ENCODE data around the gene TFAP2E. TPM values are rescaled to one million over a fixed set of nuclear protein-coding genes. Genes with fewer than 3 reads are reported as not detected.

Gene TFAP2E
- total RNA-seq, 1 experiment from 2014 or later, result 6.1 TPM

DNA sequence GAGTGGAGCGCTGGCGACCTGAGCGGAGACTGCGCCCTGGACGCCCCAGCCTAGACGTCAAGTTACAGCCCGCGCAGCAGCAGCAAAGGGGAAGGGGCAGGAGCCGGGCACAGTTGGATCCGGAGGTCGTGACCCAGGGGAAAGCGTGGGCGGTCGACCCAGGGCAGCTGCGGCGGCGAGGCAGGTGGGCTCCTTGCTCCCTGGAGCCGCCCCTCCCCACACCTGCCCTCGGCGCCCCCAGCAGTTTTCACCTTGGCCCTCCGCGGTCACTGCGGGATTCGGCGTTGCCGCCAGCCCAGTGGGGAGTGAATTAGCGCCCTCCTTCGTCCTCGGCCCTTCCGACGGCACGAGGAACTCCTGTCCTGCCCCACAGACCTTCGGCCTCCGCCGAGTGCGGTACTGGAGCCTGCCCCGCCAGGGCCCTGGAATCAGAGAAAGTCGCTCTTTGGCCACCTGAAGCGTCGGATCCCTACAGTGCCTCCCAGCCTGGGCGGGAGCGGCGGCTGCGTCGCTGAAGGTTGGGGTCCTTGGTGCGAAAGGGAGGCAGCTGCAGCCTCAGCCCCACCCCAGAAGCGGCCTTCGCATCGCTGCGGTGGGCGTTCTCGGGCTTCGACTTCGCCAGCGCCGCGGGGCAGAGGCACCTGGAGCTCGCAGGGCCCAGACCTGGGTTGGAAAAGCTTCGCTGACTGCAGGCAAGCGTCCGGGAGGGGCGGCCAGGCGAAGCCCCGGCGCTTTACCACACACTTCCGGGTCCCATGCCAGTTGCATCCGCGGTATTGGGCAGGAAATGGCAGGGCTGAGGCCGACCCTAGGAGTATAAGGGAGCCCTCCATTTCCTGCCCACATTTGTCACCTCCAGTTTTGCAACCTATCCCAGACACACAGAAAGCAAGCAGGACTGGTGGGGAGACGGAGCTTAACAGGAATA lies 4.2 kb downstream of the TFAP2E start:
- H3K4me3 ChIP-seq (replicated peaks in 1 of 2; ENCODE audit: low read depth in 1 of 2, low read length in 2 of 2), result no peak overlapping the region
- H4K20me1 ChIP-seq (ENCODE audit: insufficient read depth), result no peaks in the 10 kb centered on the region
- ATAC-seq (no peak), DNase-seq (ENCODE audit: low read depth, low spot score) (no peak)
- ChIA-PET POLR2A (no interaction called here), RAD21 (ENCODE audit: low non-redundant PET in 1 of 2, low total read pairs in 2 of 2, uncharacterized antibody in 2 of 2, unreplicated experiment in 2 of 2) (no interaction called here), CTCF (interaction anchor here (1.1 kb wide), 1 partner anchor 8 kb away, joined by 3 read pairs; no protein-coding TSS in a partner anchor)
- H3K9me2 ChIP-seq (ENCODE audit: insufficient read depth), result no peaks in the 10 kb centered on the region
- H2AFZ ChIP-seq (ENCODE audit: low read depth, low read length, poor library complexity, severe bottlenecking), result no peak overlapping the region
- no peaks in the 10 kb centered on the region for H3K36me3 ChIP-seq (ENCODE audit: control insufficient read depth in 1 of 2, insufficient read depth in 2 of 2, low read length in 2 of 2)
- BruUV-seq (replicated peaks), result no TSS peak
- H3K27ac ChIP-seq (ENCODE audit: low read depth, low read length), result no peak overlapping the region
- H3K4me1 ChIP-seq (ENCODE audit: control insufficient read depth in 1 of 2, insufficient read depth in 2 of 2, low read length in 2 of 2), result peaks cover 12 to 21% of the 10 kb centered on the region in 2 experiments; a peak in 2 of 4 replicates
- no peaks in the 10 kb centered on the region for H3K79me2 ChIP-seq (ENCODE audit: insufficient read depth, low read length)
- TF ChIP-seq ZFX (IDR thresholded peaks at IDR 0.05) (no peak), FOSL1 (IDR thresholded peaks at IDR 0.05; ENCODE audit: low read depth) (no peak), ELF1 (IDR thresholded peaks at IDR 0.05; ENCODE audit: borderline replicate concordance, low read depth) (no peak), EZH2 (IDR thresholded peaks at IDR 0.05) (no peak), EGR1 (IDR thresholded peaks at IDR 0.05; ENCODE audit: low read depth) (no peak), SRF (IDR thresholded peaks at IDR 0.05; ENCODE audit: low read depth) (no peak), CEBPB (IDR thresholded peaks at IDR 0.05; ENCODE audit: low read depth) (no peak), POLR2A (IDR thresholded peaks at IDR 0.05; ENCODE audit: borderline replicate concordance, extremely low read depth, insufficient read depth, insufficient read length) (no peak), TCF7L2 (IDR thresholded peaks at IDR 0.05; ENCODE audit: borderline replicate concordance, extremely low read depth, insufficient read depth, insufficient read length) (no peak), EZH2phosphoT487 (IDR thresholded peaks at IDR 0.05; ENCODE audit: borderline replicate concordance) (no peak), ZNF274 (IDR thresholded peaks at IDR 0.05; ENCODE audit: low read depth, low read length) (no peak)
- TF ChIP-seq, protein P1, sequence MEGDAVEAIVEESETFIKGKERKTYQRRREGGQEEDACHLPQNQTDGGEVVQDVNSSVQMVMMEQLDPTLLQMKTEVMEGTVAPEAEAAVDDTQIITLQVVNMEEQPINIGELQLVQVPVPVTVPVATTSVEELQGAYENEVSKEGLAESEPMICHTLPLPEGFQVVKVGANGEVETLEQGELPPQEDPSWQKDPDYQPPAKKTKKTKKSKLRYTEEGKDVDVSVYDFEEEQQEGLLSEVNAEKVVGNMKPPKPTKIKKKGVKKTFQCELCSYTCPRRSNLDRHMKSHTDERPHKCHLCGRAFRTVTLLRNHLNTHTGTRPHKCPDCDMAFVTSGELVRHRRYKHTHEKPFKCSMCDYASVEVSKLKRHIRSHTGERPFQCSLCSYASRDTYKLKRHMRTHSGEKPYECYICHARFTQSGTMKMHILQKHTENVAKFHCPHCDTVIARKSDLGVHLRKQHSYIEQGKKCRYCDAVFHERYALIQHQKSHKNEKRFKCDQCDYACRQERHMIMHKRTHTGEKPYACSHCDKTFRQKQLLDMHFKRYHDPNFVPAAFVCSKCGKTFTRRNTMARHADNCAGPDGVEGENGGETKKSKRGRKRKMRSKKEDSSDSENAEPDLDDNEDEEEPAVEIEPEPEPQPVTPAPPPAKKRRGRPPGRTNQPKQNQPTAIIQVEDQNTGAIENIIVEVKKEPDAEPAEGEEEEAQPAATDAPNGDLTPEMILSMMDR (IDR thresholded peaks at IDR 0.05 in 2 of 3, conservative IDR thresholded peaks at IDR 0.05 in 1 of 3; ENCODE audit: borderline replicate concordance in 1 of 3, insufficient read depth in 1 of 3, low read depth in 2 of 3, low read length in 2 of 3), result no peak
- TF ChIP-seq, protein P2, sequence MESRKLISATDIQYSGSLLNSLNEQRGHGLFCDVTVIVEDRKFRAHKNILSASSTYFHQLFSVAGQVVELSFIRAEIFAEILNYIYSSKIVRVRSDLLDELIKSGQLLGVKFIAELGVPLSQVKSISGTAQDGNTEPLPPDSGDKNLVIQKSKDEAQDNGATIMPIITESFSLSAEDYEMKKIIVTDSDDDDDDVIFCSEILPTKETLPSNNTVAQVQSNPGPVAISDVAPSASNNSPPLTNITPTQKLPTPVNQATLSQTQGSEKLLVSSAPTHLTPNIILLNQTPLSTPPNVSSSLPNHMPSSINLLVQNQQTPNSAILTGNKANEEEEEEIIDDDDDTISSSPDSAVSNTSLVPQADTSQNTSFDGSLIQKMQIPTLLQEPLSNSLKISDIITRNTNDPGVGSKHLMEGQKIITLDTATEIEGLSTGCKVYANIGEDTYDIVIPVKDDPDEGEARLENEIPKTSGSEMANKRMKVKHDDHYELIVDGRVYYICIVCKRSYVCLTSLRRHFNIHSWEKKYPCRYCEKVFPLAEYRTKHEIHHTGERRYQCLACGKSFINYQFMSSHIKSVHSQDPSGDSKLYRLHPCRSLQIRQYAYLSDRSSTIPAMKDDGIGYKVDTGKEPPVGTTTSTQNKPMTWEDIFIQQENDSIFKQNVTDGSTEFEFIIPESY (IDR thresholded peaks at IDR 0.05; ENCODE audit: extremely low read depth, insufficient replicate concordance, low read length), result no peak
- TF ChIP-seq, protein P3, sequence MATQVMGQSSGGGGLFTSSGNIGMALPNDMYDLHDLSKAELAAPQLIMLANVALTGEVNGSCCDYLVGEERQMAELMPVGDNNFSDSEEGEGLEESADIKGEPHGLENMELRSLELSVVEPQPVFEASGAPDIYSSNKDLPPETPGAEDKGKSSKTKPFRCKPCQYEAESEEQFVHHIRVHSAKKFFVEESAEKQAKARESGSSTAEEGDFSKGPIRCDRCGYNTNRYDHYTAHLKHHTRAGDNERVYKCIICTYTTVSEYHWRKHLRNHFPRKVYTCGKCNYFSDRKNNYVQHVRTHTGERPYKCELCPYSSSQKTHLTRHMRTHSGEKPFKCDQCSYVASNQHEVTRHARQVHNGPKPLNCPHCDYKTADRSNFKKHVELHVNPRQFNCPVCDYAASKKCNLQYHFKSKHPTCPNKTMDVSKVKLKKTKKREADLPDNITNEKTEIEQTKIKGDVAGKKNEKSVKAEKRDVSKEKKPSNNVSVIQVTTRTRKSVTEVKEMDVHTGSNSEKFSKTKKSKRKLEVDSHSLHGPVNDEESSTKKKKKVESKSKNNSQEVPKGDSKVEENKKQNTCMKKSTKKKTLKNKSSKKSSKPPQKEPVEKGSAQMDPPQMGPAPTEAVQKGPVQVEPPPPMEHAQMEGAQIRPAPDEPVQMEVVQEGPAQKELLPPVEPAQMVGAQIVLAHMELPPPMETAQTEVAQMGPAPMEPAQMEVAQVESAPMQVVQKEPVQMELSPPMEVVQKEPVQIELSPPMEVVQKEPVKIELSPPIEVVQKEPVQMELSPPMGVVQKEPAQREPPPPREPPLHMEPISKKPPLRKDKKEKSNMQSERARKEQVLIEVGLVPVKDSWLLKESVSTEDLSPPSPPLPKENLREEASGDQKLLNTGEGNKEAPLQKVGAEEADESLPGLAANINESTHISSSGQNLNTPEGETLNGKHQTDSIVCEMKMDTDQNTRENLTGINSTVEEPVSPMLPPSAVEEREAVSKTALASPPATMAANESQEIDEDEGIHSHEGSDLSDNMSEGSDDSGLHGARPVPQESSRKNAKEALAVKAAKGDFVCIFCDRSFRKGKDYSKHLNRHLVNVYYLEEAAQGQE (IDR thresholded peaks at IDR 0.05; ENCODE audit: low read depth), result no peak
- TF ChIP-seq, protein P4, sequence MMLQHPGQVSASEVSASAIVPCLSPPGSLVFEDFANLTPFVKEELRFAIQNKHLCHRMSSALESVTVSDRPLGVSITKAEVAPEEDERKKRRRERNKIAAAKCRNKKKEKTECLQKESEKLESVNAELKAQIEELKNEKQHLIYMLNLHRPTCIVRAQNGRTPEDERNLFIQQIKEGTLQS (IDR thresholded peaks at IDR 0.05), result no peak
- H3K9me3 ChIP-seq (ENCODE audit: control insufficient read depth in 1 of 2, insufficient read depth in 1 of 2, low read depth in 1 of 2, low read length in 2 of 2), result no peaks in the 10 kb centered on the region
- H3K27me3 ChIP-seq (ENCODE audit: insufficient read depth, low read length), result no peaks in the 10 kb centered on the region
- H3K4me2 ChIP-seq (ENCODE audit: low read length), result no peak overlapping the region
- intact Hi-C loops (cut with micrococcal nuclease), result no loop called here
- H3K9ac ChIP-seq (ENCODE audit: low read length), result no peak overlapping the region

Data from HCT116 (cell line).